ENCODE data around the gene EPHA1.

The EPHA1 gene

GRCh38 chr7:143383642-143383957 is 25.1 kb downstream of the EPHA1 start:
- DNase-seq (ENCODE audit: low spot score) (no peak), ATAC-seq (ENCODE audit: low read depth) (no peak)
- H3K27me3 ChIP-seq (ENCODE audit: insufficient read depth, poor library complexity, severe bottlenecking), result no peaks in the 10 kb centered on the region
- peaks cover 18% of the 10 kb centered on the region for H3K4me1 ChIP-seq (ENCODE audit: insufficient read depth, poor library complexity, severe bottlenecking)
- H3K36me3 ChIP-seq (ENCODE audit: low read depth), result peaks cover 65% of the 10 kb centered on the region
- no peak for TF ChIP-seq CTCF (IDR thresholded peaks at IDR 0.05; ENCODE audit: poor library complexity, severe bottlenecking)
- peak overlapping the region; percentile 92 for H3K27ac ChIP-seq (ENCODE audit: poor library complexity, severe bottlenecking)
- no peak overlapping the region for H3K4me3 ChIP-seq (ENCODE audit: severe bottlenecking)
- no peaks in the 10 kb centered on the region for H3K9me3 ChIP-seq (ENCODE audit: severe bottlenecking)

- Histone ChIP-seq H3K36me3 (ENCODE audit: low read depth) (peaks cover 59% of the 10 kb centered on the region), H3K4me1 (ENCODE audit: insufficient read depth, poor library complexity, severe bottlenecking) (peaks cover 19% of the 10 kb centered on the region), H3K27me3 (ENCODE audit: insufficient read depth, poor library complexity, severe bottlenecking) (no peaks in the 10 kb centered on the region), H3K9me3 (ENCODE audit: severe bottlenecking) (no peaks in the 10 kb centered on the region), H3K4me3 (ENCODE audit: severe bottlenecking) (peak overlapping the region; percentile 91), H3K27ac (ENCODE audit: poor library complexity, severe bottlenecking) (peak overlapping the region; percentile 92)
- no peak for TF ChIP-seq CTCF (IDR thresholded peaks at IDR 0.05; ENCODE audit: poor library complexity, severe bottlenecking)
- ATAC-seq (ENCODE audit: low read depth) (no peak), DNase-seq (ENCODE audit: low spot score) (no peak)
These were observed 25.6 kb downstream of the EPHA1 start for GRCh38 chr7:143382791-143383641.

- DNase-seq (ENCODE audit: low spot score), result no peak
- peaks cover 19% of the 10 kb centered on the region for H3K4me1 ChIP-seq (ENCODE audit: insufficient read depth, poor library complexity, severe bottlenecking)
- peak overlapping the region; percentile 91 for H3K4me3 ChIP-seq (ENCODE audit: severe bottlenecking)
- H3K9me3 ChIP-seq (ENCODE audit: severe bottlenecking), result no peaks in the 10 kb centered on the region
- H3K27me3 ChIP-seq (ENCODE audit: insufficient read depth, poor library complexity, severe bottlenecking), result no peaks in the 10 kb centered on the region
- no peak for ATAC-seq (ENCODE audit: low read depth)
- peaks cover 52% of the 10 kb centered on the region for H3K36me3 ChIP-seq (ENCODE audit: low read depth)
- peak overlapping the region; percentile 92 for H3K27ac ChIP-seq (ENCODE audit: poor library complexity, severe bottlenecking)
- no peak for TF ChIP-seq CTCF (IDR thresholded peaks at IDR 0.05; ENCODE audit: poor library complexity, severe bottlenecking)
These were observed 26.4 kb downstream of the EPHA1 start for GRCh38 chr7:143382126-143382790.

GRCh38 chr7:143381427-143382125 is 27.1 kb downstream of the EPHA1 start:
- Histone ChIP-seq H3K27ac (ENCODE audit: poor library complexity, severe bottlenecking) (peak overlapping the region; percentile 92), H3K4me3 (ENCODE audit: severe bottlenecking) (peak overlapping the region; percentile 91), H3K4me1 (ENCODE audit: insufficient read depth, poor library complexity, severe bottlenecking) (peaks cover 19% of the 10 kb centered on the region), H3K36me3 (ENCODE audit: low read depth) (peaks cover 45% of the 10 kb centered on the region), H3K9me3 (ENCODE audit: severe bottlenecking) (no peaks in the 10 kb centered on the region), H3K27me3 (ENCODE audit: insufficient read depth, poor library complexity, severe bottlenecking) (no peaks in the 10 kb centered on the region)
- DNase-seq (ENCODE audit: low spot score) (no peak), ATAC-seq (ENCODE audit: low read depth) (peak; percentile 3; the same call in 1 of the 3 replicates)
- TF ChIP-seq CTCF (IDR thresholded peaks at IDR 0.05; ENCODE audit: poor library complexity, severe bottlenecking), result no peak

Measured in RWPE2 (cell line).